T-helper 2 cell treated with Interferon-gamma antibody and Interleukin-4, amounts not matched to agents 5 μg/mL and 100 μg/mL, for 36 hours (primary cell): ENCODE data around the gene PLEKHG3.

Experiments used
- DNase-seq: peaks from one replicate; pipeline ENCODE4 v3.0.0; 2021; ENCODE audit warnings: low spot score
- H3K27ac Mint-ChIP-seq: one replicate; pipeline ENCODE4 v1.8.0; 2021; ENCODE audit warnings: mild to moderate bottlenecking, mixed read lengths
- H3K27me3 Mint-ChIP-seq: one replicate; pipeline ENCODE4 v1.8.0; 2021; ENCODE audit warnings: low read depth, mixed read lengths
- H3K36me3 Mint-ChIP-seq: one replicate; pipeline ENCODE4 v1.8.0; 2021; ENCODE audit warnings: low read depth, mixed read lengths
- H3K4me1 Mint-ChIP-seq: one replicate; pipeline ENCODE4 v1.8.0; 2021; ENCODE audit warnings: low read depth, mixed read lengths
- H3K4me3 Mint-ChIP-seq: one replicate; pipeline ENCODE4 v1.8.0; 2022; ENCODE audit warnings: mild to moderate bottlenecking, moderate library complexity, mixed read lengths
- H3K9me3 Mint-ChIP-seq: one replicate; pipeline ENCODE4 v1.8.0; 2021; ENCODE audit warnings: mixed read lengths

Gene PLEKHG3

DNA sequence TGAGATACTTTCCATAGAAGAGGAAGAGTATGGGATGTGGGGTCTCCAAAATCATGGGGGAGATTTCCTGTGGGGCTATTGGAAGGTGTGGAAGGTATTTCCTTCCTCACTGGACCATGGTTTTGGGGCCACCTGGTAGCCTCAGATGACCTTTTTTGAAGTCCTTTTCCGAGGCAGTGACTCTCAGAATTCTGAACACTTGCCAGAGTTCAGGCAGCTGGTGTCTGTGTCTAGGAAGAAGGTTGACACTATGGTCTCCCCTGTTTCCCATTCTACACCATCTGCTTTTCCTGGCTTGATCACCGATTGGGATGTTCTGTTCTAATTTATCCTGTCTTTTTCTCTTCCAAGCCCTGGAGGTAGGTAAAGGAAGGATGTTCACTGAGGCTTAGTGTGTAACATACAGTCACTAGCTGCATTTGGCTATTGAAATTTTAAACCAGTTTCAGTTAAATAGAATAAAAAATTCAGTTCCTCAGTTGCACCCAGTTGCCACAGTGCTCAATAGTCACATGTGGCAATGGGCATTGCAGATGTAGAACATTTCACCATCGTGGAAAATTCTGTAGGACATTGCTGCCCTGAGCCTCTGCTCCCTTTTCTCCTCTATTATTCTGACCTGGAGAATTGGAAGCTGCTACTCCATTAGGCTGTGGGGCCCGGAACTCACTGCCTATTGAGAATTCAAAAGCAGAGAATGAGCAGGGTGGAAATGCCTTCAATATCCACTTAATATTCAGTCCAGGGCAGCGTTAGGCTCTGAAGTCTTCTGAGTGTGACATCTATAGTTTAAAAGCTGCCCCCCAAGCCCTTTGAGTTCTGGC, 11.0 kb upstream of the PLEKHG3 start:
- Mint-ChIP-seq H3K4me1 (peaks cover 27% of the 10 kb centered on the region), H3K9me3 (no peaks in the 10 kb centered on the region), H3K27me3 (peaks cover 48% of the 10 kb centered on the region), H3K4me3 (no peak overlapping the region), H3K36me3 (no peaks in the 10 kb centered on the region), H3K27ac (no peak overlapping the region)
- no peak for DNase-seq

DNA sequence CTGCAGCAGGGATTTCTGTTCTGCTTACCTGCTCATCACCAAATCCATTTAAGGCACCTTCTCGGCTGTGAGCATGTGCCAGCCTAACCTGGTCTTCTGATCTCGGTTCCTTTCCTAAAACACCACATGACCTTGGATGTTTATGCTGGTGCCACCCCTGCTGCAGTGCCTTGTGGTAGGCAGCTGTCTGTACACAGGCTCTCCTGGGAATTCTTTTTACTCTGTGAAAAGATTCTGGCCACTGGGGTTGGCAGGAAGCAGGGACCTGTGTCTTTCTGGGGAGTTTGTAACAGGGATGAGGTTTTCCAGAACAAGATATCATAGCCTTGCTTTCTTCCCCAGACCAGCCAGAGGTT, 10.4 kb upstream of the PLEKHG3 start:
- H3K4me1 Mint-ChIP-seq = peaks cover 25% of the 10 kb centered on the region

DNA sequence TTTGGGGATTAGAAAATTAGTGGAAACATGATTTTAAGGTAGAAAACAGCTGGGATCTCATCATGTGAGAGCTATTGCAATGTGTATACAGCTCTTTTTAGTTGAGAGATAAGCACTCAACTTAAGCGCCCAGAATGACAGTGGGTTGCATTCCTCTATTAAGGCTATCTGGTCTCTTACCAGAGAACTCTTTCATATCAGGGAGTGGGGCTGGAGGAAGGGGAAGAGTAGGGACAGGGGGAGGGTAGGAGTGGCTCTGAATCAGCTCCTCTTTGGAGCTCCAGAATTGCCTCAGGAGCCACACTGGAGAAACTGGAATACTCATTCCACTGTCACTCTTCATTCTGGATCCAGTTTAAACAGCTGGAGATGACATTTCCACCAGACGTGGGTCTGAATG, 9.2 kb upstream of the PLEKHG3 start:
- no peak for DNase-seq
- no peaks in the 10 kb centered on the region for H3K36me3 Mint-ChIP-seq
- peaks cover 53% of the 10 kb centered on the region for H3K27me3 Mint-ChIP-seq
- H3K9me3 Mint-ChIP-seq = no peaks in the 10 kb centered on the region
- H3K4me3 Mint-ChIP-seq = no peak overlapping the region
- H3K4me1 Mint-ChIP-seq = peaks cover 23% of the 10 kb centered on the region
- no peak overlapping the region for H3K27ac Mint-ChIP-seq

More for the DNA sequence above, 10.4 kb upstream of the PLEKHG3 start:
- no peak overlapping the region for H3K27ac Mint-ChIP-seq
- peaks cover 52% of the 10 kb centered on the region for H3K27me3 Mint-ChIP-seq
- DNase-seq = no peak
- H3K4me3 Mint-ChIP-seq = no peak overlapping the region
- H3K9me3 Mint-ChIP-seq = no peaks in the 10 kb centered on the region
- no peaks in the 10 kb centered on the region for H3K36me3 Mint-ChIP-seq

DNA sequence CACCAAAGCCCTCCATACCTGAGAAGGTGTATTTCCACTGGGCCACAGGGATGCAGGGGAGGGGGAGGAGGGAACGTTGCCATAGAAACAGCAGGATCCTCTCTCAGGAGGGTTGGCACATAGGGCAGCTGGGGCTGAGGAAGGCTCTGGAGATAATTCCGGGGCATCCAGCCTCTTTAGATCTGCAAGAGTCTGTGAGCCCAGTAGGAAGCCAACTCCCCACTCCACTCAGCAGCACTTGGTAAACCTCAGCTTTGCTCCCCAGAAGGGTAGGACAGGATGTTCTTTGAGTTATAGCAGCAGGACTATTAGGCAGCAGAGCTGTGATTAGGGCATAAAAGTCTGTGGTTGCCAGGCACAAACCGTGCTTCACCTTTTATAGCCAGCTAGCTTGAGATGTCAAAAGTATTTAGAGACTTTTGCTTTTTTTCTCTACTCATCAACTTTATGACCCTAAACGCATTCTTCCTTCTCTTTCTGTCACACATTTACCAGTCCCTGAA, 7.8 kb upstream of the PLEKHG3 start:
- H3K9me3 Mint-ChIP-seq = no peaks in the 10 kb centered on the region
- no peaks in the 10 kb centered on the region for H3K36me3 Mint-ChIP-seq
- H3K4me1 Mint-ChIP-seq = peaks cover 25% of the 10 kb centered on the region
- H3K27ac Mint-ChIP-seq = no peak overlapping the region
- peaks cover 62% of the 10 kb centered on the region for H3K27me3 Mint-ChIP-seq
- H3K4me3 Mint-ChIP-seq = no peak overlapping the region
- no peak for DNase-seq

DNA sequence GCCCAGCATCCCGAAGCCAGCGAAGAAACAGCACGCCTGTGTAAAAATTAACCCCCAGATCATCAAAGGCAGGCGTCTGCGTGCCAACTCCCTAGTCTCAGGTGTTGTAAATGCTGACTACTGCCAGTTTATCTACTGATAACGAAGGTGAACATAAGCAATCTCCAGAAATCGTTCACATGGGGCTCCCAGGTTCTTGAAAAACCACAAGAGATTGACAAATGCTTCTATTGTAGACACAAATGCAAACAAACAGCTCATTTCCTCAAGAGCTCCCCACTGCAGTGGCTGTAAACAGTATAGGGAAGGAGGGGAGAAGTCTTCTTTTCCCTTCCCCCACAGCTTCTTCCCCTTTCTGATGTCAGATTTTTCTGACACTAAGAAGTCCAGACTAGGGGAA, 5.3 kb upstream of the PLEKHG3 start:
- no peaks in the 10 kb centered on the region for H3K36me3 Mint-ChIP-seq
- H3K27ac Mint-ChIP-seq = peak overlapping the region; percentile 41
- H3K9me3 Mint-ChIP-seq = no peaks in the 10 kb centered on the region
- DNase-seq = no peak
- peaks cover 74% of the 10 kb centered on the region for H3K27me3 Mint-ChIP-seq
- H3K4me1 Mint-ChIP-seq = peaks cover 36% of the 10 kb centered on the region
- peak overlapping the region; percentile 27 for H3K4me3 Mint-ChIP-seq

DNA sequence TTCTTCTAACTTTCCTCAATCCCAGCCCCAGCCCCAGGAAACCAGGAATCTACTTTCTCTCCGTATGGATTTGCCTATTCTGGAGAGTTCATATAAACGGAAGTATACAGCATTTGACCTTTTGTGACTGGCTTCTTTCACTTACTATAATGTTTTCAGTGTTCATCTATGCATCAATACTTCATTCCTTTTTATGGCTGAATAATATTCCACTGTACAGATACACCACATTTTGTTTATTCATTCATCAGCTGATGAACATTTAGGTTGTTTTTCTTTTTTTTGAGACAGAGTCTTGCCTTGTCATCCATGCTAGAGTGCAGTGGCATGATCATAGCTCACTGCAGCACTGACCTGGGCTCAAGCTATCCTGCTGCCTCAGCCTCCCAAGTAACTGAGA, 3.9 kb upstream of the PLEKHG3 start:
- H3K9me3 Mint-ChIP-seq = no peaks in the 10 kb centered on the region
- no peak overlapping the region for H3K27ac Mint-ChIP-seq
- H3K4me3 Mint-ChIP-seq = peak overlapping the region; percentile 12
- no peaks in the 10 kb centered on the region for H3K36me3 Mint-ChIP-seq
- no peak for DNase-seq
- peaks cover 65% of the 10 kb centered on the region for H3K27me3 Mint-ChIP-seq
- H3K4me1 Mint-ChIP-seq = peaks cover 35% of the 10 kb centered on the region

DNA sequence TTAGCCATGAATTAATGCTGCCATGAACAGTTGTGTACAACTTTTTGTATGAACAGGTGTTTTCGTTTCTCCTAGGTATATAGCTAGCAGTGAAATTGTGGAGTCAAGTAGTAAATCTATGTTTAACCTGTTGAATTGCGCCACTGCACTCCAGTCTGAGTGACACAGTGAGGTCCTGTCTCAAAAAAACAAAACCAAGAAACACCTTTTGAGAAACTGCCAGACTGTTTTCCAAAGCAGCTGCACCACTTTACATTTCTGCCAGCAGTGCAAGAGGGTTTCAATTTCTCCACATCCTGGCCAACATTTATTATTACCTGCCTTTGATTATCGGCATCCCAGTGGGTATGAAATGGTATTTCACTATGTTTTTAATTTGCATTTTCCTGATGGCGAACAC, 3.3 kb upstream of the PLEKHG3 start:
- H3K27ac Mint-ChIP-seq = no peak overlapping the region
- H3K4me3 Mint-ChIP-seq = no peak overlapping the region
- no peaks in the 10 kb centered on the region for H3K9me3 Mint-ChIP-seq
- peaks cover 39% of the 10 kb centered on the region for H3K4me1 Mint-ChIP-seq
- no peak for DNase-seq
- peaks cover 2% of the 10 kb centered on the region for H3K36me3 Mint-ChIP-seq
- peaks cover 71% of the 10 kb centered on the region for H3K27me3 Mint-ChIP-seq

DNA sequence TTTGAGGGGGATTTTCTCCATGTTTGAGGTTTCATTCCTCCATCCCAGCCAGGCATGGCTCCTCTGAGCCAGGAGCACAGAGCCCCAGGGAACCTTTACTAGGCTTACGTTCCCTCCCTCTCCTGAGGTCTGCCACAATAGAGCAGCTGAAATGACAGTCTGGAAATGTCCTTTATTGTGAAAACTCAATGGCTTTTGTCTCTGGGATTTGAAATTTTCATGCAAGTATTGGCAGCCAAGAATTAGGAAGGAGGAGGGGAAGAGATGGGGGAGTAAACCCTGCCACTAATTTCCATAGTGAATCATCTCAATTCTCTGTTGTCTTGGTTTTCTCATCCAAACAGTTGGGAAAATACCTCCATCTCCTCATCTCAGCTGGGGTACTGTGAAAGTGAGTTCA, 2.6 kb upstream of the PLEKHG3 start:
- Mint-ChIP-seq H3K4me3 (no peak overlapping the region), H3K4me1 (peaks cover 39% of the 10 kb centered on the region), H3K27ac (no peak overlapping the region), H3K9me3 (no peaks in the 10 kb centered on the region), H3K36me3 (peaks cover 3% of the 10 kb centered on the region), H3K27me3 (peaks cover 74% of the 10 kb centered on the region)
- DNase-seq = no peak

DNA sequence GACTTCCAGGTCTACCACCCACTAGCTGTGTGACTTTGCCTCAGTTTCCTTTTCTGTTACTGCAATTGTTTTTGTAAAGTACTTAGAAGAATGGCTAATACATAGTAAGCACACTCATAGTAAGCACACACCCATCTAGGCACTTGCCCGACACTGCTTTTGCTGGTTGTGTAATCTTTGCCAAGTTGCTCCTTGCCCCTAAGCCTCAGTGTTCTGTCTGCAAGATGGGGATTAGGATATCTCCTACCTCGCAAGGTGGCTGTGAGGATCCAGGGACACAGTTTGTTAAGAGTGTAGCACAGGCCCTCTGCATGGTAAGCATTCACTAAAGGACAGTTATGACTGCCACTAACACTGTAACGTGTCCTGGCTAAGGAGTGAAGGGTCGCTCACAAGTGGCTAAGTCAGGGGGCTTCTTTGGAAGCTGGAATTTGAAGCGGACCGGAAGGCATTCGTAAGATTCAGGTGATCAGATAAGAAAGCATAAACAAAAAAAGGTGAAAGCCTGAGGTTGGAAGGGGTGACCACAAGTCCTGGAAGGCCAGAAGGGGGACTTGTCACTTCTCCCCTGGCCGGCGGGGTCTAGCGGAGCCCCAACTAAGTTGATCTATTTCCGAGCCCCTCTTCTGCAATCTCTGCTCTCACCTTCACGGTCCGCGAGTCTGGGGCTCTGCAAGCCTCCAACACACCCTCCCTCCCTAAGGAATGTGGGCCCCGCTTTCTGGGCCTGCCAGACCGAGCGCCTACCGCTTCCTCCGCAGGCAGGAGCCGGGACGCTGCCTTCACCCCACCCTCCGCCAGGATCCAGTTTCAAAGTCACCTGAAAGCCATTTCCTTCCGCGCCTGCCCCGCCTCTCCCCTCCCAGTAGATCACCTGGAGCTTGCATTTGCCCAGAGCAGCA, 1.5 kb upstream of the PLEKHG3 start:
- peaks cover 3% of the 10 kb centered on the region for H3K36me3 Mint-ChIP-seq
- peaks cover 46% of the 10 kb centered on the region for H3K4me1 Mint-ChIP-seq
- no peak for DNase-seq
- H3K27me3 Mint-ChIP-seq = peaks cover 75% of the 10 kb centered on the region
- no peaks in the 10 kb centered on the region for H3K9me3 Mint-ChIP-seq
- no peak overlapping the region for H3K27ac Mint-ChIP-seq
- H3K4me3 Mint-ChIP-seq = peak overlapping the region; percentile 73

DNA sequence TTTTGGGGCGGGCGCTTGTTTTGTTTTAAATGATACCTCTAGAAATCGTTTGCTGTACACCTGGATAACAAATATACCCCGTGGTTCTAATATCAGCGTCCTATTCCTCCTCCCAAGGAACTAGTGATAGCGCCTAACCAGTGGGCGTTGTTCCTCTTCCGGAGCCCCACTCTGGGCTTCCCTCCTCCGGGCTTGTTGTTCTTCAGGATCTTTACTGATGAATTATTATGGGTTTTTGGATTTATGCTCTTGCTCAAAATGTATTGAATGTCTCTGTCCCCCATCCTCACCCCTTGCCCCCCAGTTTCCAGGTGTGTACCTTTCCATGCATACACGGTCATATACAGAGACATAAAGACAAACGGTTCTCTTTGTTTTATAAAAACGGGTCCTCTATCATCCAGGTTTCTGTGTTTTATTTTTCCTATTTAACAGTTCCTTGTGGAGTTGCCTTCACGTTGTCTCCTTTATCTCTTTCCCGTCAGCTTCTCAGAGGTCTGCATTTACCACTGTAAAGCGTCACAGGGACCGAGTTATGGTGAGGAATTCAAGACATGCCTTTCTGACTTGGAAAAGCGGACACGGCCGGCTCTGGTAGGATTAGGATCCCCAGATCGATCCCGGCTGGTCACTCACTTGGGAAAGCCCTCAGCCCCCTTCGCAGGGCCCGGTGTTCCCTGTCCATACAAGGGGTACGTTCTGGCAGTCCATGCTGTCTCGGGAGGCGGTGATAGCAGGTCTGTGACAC, 655 bp upstream of the PLEKHG3 start:
- no peak for DNase-seq
- Mint-ChIP-seq H3K4me1 (peaks cover 50% of the 10 kb centered on the region), H3K27ac (no peak overlapping the region), H3K4me3 (peak overlapping the region; percentile 73), H3K9me3 (no peaks in the 10 kb centered on the region), H3K27me3 (peaks cover 67% of the 10 kb centered on the region), H3K36me3 (peaks cover 3% of the 10 kb centered on the region)

DNA sequence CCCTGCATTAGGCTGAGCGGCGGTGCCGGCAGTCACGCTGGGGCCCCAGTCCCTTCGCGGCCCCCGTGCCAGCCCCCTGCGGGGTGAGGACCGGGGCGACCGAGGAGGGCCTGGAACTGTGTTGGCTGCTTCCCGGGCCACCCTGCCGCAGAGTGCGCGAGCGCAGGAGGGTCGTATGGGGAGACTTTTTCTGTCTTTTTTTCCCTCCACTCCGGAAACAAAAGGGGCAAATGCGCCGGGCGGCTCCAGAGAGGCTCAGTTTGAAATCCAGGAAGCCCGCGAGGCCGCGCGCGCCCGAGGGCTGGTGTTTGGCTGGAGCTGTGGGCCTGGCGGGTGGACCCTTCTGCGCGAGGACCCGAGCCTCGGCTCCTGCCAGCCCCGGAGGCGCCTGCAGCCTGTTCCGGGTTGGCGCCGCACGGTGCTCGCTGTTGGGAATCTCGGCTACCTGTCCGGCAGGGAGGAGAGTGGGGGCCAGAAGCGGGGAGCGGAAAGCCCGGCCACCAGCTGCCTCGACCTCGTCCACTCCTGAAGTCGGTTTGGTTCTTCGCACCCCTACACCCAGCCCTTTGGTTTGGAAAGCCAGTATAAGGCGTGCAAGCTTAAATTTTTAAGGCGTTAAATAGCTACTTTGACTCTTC, 638 bp downstream of the PLEKHG3 start:
- Mint-ChIP-seq H3K27ac (no peak overlapping the region), H3K4me3 (peak overlapping the region; percentile 80), H3K27me3 (peaks cover 62% of the 10 kb centered on the region), H3K36me3 (peaks cover 3% of the 10 kb centered on the region), H3K9me3 (no peaks in the 10 kb centered on the region), H3K4me1 (peaks cover 55% of the 10 kb centered on the region)
- no peak for DNase-seq

DNA sequence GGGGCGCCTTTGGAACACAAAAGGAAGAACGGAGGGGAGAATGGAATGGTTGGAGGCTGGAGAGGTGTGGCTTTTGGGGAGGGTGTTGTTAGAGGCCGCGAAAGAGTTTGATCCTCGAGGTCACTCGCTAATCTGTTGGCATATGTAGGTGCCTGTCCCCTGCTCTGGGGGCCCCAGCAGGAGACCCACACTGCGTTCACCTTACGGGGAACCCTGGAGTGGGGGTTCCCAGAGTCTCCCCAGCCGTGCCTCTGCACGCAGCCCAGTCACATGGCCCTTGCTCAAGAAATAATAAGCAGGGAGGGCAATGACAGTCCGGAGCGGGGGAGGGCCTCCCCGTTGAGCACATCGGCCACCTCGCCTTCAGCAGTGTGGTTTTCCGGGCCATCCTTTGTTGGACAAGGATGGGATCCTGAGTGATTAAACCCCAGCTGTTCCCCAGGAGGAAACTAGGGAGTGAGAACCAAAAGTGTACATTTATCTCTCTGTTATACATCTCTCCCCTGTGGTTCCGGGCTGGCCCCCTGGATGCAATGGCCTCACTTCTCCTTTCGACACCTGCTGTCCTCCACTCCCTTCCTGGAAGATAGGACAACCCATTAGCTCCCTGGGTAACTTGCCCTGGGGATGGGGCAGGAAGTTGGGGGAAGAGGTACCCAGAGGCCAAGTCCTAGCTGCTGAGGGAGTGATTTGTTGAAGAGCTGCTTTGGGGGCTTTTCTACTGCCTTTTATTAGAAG, 1.3 kb downstream of the PLEKHG3 start:
- Mint-ChIP-seq H3K4me3 (peak overlapping the region; percentile 80), H3K27ac (no peak overlapping the region), H3K9me3 (no peaks in the 10 kb centered on the region), H3K27me3 (peaks cover 56% of the 10 kb centered on the region), H3K36me3 (peaks cover 5% of the 10 kb centered on the region), H3K4me1 (peaks cover 53% of the 10 kb centered on the region)
- no peak for DNase-seq

DNA sequence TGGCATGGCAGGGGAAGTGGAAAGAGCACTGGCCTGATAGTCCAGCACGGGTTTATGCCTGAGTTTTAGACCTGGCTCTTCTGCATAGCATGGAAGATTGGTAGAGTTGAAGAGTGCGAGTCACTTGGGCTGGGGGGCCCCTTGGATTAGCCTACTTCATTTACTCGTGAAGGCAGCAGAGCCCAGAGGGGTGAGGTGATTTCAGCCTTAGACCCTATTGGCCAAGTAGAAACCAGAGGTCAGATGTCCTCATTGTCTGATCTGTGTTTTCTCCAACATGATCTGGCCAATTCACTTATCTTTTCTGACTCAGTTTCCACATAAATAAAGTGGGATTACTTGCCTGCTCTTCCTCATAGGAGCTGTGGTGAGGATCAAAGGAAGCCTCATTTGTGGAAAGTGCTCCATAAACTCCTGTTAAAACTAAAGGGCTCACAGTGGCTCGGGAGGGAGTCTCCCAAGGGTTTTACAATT, 1.9 kb downstream of the PLEKHG3 start:
- peaks cover 54% of the 10 kb centered on the region for H3K27me3 Mint-ChIP-seq
- no peaks in the 10 kb centered on the region for H3K9me3 Mint-ChIP-seq
- peaks cover 6% of the 10 kb centered on the region for H3K36me3 Mint-ChIP-seq
- peak overlapping the region; percentile 80 for H3K4me3 Mint-ChIP-seq
- H3K27ac Mint-ChIP-seq = no peak overlapping the region
- H3K4me1 Mint-ChIP-seq = peaks cover 50% of the 10 kb centered on the region
- no peak for DNase-seq
